Neural crest cell (in vitro differentiated cells): ENCODE data around the gene RPN2. TPM values are rescaled to one million over a fixed set of nuclear protein-coding genes. Genes with fewer than 3 reads are reported as not detected.

Experiments used
- DNase-seq: peaks from one replicate; pipeline ENCODE4 v3.0.0; 2021; ENCODE audit warnings: low read depth, mixed read lengths, low spot score
- H3K27ac Mint-ChIP-seq: one replicate; pipeline ENCODE4 v1.8.0; 2021; ENCODE audit warnings: mild to moderate bottlenecking, mixed read lengths; ENCODE audit not compliant: unreplicated experiment
- H3K27me3 Mint-ChIP-seq: 2 replicates; pipeline ENCODE4 v1.8.0; 2021; ENCODE audit warnings: low read depth, mild to moderate bottlenecking, mixed read lengths
- H3K36me3 Mint-ChIP-seq: 2 replicates; pipeline ENCODE4 v1.8.0; 2021; ENCODE audit warnings: low read depth, mild to moderate bottlenecking, mixed read lengths
- H3K4me1 Mint-ChIP-seq: 2 replicates; pipeline ENCODE4 v1.8.0; 2021; ENCODE audit warnings: mixed read lengths
- H3K4me3 Mint-ChIP-seq: one replicate; pipeline ENCODE4 v1.8.0; 2021; ENCODE audit warnings: mild to moderate bottlenecking, mixed read lengths
- H3K9me3 Mint-ChIP-seq: 2 replicates; pipeline ENCODE4 v1.8.0; 2021; ENCODE audit warnings: mixed read lengths
- total RNA-seq: library from RNA; stranded (reverse); gene quantifications from 2 replicates; pipeline ENCODE4 v1.2.1, GENCODE V29; 2021
- TF ChIP-seq, protein P1 (sequence below): fragments of 200-600 bp; sonication (generic); conservative IDR thresholded peaks from 2 replicates; pipeline ENCODE4 v1.5.0; 2021; ENCODE audit warnings: antibody characterized with exemption, mild to moderate bottlenecking

Gene RPN2
- total RNA-seq, 1 donor from 2014 or later, result 203 TPM

GRCh38 chr20:37205794-37206193 lies 26.7 kb downstream of the RPN2 start:
- no peak for DNase-seq
- no peaks in the 10 kb centered on the region for H3K9me3 Mint-ChIP-seq
- H3K36me3 Mint-ChIP-seq, result peaks cover 15% of the 10 kb centered on the region
- no peak overlapping the region for H3K4me3 Mint-ChIP-seq
- TF ChIP-seq, protein P1, sequence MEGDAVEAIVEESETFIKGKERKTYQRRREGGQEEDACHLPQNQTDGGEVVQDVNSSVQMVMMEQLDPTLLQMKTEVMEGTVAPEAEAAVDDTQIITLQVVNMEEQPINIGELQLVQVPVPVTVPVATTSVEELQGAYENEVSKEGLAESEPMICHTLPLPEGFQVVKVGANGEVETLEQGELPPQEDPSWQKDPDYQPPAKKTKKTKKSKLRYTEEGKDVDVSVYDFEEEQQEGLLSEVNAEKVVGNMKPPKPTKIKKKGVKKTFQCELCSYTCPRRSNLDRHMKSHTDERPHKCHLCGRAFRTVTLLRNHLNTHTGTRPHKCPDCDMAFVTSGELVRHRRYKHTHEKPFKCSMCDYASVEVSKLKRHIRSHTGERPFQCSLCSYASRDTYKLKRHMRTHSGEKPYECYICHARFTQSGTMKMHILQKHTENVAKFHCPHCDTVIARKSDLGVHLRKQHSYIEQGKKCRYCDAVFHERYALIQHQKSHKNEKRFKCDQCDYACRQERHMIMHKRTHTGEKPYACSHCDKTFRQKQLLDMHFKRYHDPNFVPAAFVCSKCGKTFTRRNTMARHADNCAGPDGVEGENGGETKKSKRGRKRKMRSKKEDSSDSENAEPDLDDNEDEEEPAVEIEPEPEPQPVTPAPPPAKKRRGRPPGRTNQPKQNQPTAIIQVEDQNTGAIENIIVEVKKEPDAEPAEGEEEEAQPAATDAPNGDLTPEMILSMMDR, result no peak
- H3K4me1 Mint-ChIP-seq, result peaks cover 32% of the 10 kb centered on the region
- H3K27me3 Mint-ChIP-seq, result no peaks in the 10 kb centered on the region
- H3K27ac Mint-ChIP-seq, result no peak overlapping the region

- H3K36me3 Mint-ChIP-seq, result peaks cover 17% of the 10 kb centered on the region
- H3K4me3 Mint-ChIP-seq, result no peak overlapping the region
- H3K27ac Mint-ChIP-seq, result no peak overlapping the region
- H3K27me3 Mint-ChIP-seq, result no peaks in the 10 kb centered on the region
- TF ChIP-seq, protein P1, result no peak
- no peak for DNase-seq
- no peaks in the 10 kb centered on the region for H3K9me3 Mint-ChIP-seq
- peaks cover 28% of the 10 kb centered on the region for H3K4me1 Mint-ChIP-seq
Measured at GRCh38 chr20:37207171-37207570, 28.0 kb downstream of the RPN2 start.

- Mint-ChIP-seq H3K27me3 (no peaks in the 10 kb centered on the region), H3K9me3 (no peaks in the 10 kb centered on the region), H3K27ac (no peak overlapping the region), H3K4me3 (no peak overlapping the region), H3K36me3 (peaks cover 20% of the 10 kb centered on the region), H3K4me1 (peaks cover 18% of the 10 kb centered on the region)
- DNase-seq, result no peak
- TF ChIP-seq, protein P1, result no peak
Measured at GRCh38 chr20:37209193-37209592, 30.1 kb downstream of the RPN2 start.

DNA sequence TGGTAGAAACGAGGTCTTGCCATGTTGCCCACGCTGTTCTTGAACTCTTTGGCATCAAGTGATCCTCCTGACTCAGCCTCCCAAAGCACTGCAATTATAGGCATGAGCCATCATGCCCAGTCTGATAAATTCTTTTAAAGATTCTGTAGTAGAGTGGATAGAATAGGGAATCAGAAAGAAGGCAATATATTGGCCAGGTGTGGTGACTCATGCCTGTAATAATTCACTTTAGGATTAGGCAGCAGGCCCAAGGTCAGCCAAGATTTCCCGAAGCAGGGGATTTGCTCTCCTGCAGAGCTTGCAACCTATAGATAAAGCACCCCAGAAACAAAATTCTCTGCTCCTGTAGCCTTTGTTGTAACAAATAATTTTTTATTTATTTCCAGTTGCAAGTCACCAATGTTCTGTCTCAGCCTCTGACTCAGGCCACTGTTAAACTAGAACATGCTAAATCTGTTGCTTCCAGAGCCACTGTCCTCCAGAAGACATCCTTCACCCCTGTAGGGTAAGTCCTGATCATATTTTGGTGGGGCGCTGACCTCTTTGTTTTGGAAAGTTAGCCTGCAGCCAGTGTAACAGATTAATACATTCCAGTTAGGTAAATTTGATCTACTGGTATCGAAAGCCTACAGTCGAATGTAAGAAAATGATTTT lies 30.7 kb downstream of the RPN2 start:
- Mint-ChIP-seq H3K9me3 (no peaks in the 10 kb centered on the region), H3K4me3 (no peak overlapping the region), H3K27ac (no peak overlapping the region), H3K27me3 (no peaks in the 10 kb centered on the region), H3K36me3 (peaks cover 20% of the 10 kb centered on the region), H3K4me1 (peaks cover 12% of the 10 kb centered on the region)
- DNase-seq, result no peak
- TF ChIP-seq, protein P1, result no peak

DNA sequence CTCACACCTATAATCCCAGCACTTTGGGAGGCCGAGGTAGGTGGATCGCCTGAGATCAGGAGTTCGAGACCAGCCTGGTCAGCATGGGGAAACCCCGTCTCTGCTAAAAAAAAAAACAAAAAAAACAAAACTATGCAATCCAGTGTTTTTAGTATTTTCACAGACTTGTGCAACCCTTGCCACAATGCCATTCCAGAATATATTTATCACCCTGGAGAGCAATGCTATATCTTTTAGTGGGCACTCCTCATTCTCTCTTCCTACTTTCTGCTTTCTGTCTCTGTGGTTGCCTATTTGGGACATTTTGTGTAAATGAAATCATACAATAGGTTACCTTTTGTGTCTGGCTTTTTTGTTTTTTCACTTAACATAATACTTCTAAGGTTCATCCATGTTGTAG lies 39.3 kb downstream of the RPN2 start:
- Mint-ChIP-seq H3K4me3 (no peak overlapping the region), H3K27me3 (no peaks in the 10 kb centered on the region), H3K9me3 (no peaks in the 10 kb centered on the region), H3K36me3 (peaks cover 10% of the 10 kb centered on the region), H3K27ac (no peak overlapping the region), H3K4me1 (peaks cover 21% of the 10 kb centered on the region)
- TF ChIP-seq, protein P1, result no peak
- no peak for DNase-seq
